Lower lobe of right lung (tissue), 2 donors: ENCODE measurements around the gene MASP1. TPM values are rescaled to one million over a fixed set of nuclear protein-coding genes. Genes with fewer than 3 reads are reported as not detected.

ENCODE experiments used
- ATAC-seq, 2 donors: fragments of 200-7000 bp; cut with Tn5 transposase; one replicate each; pipeline ENCODE4 v1.9.1; 2020 to 2022; ENCODE audit warnings: mild to moderate bottlenecking in 2 of 2, moderate library complexity in 2 of 2
- DNase-seq: peaks from one replicate; pipeline ENCODE4 v3.0.0-alpha.2; 2020
- H3K27ac ChIP-seq: fragments of 200-600 bp; one replicate; pipeline ENCODE4 v1.8.0; 2022
- H3K27me3 ChIP-seq: fragments of 200-600 bp; one replicate; pipeline ENCODE4 v1.8.0; 2022; ENCODE audit warnings: low read depth
- H3K36me3 ChIP-seq: fragments of 200-600 bp; one replicate; pipeline ENCODE4 v1.8.0; 2022; ENCODE audit warnings: mild to moderate bottlenecking
- H3K4me1 ChIP-seq: fragments of 200-600 bp; one replicate; pipeline ENCODE4 v1.8.0; 2022
- H3K4me3 ChIP-seq: fragments of 200-600 bp; one replicate; pipeline ENCODE4 v1.8.0; 2022; ENCODE audit warnings: mild to moderate bottlenecking
- H3K9me3 ChIP-seq: fragments of 200-600 bp; one replicate; pipeline ENCODE4 v1.8.0; 2022
- intact Hi-C: fragments of 100-400 bp; cut with DNase I; formaldehyde crosslinking; loops from one replicate; pipeline ENCODE4 v1.11.0; 2022
- total RNA-seq: library from RNA; stranded (reverse); fragmentation: NEBNext Ultra II Directional; extraction: Animal tissue kit (Norgen Biotek cat#: 25700); gene quantifications from one replicate; pipeline ENCODE4 v1.2.1, GENCODE V29; 2021
- TF ChIP-seq, protein P1 (sequence below): fragments of 200-600 bp; IDR thresholded peaks from one replicate; pipeline ENCODE4 v1.8.0; 2022; ENCODE audit warnings: antibody characterized with exemption, mild to moderate bottlenecking
- donor health status: DM: no; HTN: yes; CAD: no; lungs with severe emphysema.

The MASP1 gene
- total RNA-seq, 1 donor from 2014 or later, result 4.3 TPM

DNA sequence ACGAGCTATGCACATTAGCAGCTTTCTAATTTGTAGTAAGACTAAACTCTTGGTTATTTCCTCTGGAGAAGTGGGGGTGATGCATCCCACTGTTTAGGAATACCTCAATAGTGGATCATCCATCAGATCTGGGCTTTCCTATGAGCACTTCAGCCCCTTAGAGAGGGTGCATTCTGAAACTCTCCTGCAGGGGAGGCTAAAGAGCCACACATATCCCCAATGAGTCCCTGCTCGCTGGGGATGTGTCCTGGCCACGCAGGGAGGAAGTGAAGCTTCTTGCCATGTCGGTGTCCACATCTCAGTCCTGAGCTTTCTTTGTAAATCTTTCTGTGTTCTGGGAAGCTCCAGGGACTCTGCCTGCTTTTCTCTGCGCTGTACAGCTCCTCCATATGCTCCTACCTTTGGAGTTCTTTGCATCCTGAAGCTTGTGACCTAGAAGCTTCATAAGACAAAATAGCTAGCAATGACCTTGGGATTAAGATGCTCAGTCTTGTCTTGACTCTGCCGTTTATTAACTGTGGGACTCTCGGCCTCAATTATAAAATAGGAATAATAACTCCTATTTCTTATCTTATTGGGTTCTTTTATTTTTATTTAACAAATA, 28.3 kb upstream of the MASP1 start:
- TF ChIP-seq, protein P1, sequence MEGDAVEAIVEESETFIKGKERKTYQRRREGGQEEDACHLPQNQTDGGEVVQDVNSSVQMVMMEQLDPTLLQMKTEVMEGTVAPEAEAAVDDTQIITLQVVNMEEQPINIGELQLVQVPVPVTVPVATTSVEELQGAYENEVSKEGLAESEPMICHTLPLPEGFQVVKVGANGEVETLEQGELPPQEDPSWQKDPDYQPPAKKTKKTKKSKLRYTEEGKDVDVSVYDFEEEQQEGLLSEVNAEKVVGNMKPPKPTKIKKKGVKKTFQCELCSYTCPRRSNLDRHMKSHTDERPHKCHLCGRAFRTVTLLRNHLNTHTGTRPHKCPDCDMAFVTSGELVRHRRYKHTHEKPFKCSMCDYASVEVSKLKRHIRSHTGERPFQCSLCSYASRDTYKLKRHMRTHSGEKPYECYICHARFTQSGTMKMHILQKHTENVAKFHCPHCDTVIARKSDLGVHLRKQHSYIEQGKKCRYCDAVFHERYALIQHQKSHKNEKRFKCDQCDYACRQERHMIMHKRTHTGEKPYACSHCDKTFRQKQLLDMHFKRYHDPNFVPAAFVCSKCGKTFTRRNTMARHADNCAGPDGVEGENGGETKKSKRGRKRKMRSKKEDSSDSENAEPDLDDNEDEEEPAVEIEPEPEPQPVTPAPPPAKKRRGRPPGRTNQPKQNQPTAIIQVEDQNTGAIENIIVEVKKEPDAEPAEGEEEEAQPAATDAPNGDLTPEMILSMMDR, result peak; percentile 87
- Histone ChIP-seq H3K36me3 (no peaks in the 10 kb centered on the region), H3K4me3 (no peak overlapping the region), H3K27ac (no peak overlapping the region), H3K4me1 (peaks cover 8% of the 10 kb centered on the region), H3K27me3 (peaks cover 12% of the 10 kb centered on the region), H3K9me3 (no peaks in the 10 kb centered on the region)
- ATAC-seq (peak; percentile 91 to 94), DNase-seq (peak; percentile 72)
- intact Hi-C loops, result loop anchor here (5.0 kb wide), 1 partner anchor 358 kb away; no protein-coding TSS in a partner anchor

DNA sequence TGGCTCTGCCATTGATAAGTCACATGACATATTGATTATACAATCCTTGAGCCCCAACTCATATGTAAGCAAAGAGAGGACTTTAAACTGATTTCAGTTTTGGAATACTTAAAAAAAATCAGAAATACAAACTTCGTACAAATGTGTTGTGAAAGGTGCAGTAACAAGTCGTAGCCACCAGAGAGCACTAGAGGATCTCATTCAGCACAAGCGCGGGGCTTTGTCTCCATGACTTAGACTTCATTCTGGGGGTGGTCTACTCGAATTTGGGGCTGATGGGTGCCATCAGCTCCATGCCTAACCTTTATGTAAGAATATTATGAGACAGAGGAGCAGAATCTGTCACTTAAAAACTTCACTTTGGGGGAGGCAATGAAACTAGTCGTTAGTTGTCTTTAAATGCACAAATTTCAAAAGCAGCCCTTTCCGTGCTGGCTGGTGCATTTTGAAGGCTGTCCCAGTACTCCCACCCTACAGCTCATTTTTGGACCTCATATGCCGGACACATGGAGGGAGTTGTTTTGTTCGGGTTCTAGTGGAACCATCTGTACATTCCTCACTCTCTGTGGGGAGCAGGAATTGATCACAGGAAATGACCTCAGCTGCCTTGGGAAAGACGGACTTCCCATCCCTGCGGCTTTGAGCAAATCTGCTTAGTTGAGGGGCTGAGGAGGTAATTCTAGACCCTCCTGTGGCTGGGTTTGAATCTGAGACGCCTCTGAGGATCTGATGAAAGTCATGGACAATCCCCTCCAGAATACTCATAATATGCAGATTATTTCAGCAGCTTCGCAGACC, 27.5 kb upstream of the MASP1 start:
- Histone ChIP-seq H3K27me3 (peaks cover 16% of the 10 kb centered on the region), H3K27ac (no peak overlapping the region)
- intact Hi-C loops, result loop anchor here (5.0 kb wide), 1 partner anchor 358 kb away; no protein-coding TSS in a partner anchor

DNA sequence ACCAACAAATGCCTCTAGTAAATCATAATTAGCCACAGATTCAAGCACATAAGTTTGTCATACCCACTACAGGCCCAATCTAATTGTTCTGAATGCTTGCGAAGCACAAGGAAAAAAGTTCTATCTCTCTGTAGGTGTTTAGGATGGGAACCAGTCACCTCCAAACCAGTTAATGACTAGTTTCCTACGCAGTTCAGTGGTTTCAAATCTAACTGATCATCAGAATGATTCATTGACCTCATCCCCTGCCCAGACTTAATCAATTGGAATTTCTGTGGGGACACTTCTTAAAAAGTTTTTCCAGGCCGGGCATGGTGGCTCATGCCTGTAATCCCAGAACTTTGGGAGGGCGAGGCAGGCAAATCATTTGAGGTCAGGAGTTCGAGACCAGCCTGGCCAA, 24.3 kb upstream of the MASP1 start:
- Histone ChIP-seq H3K27ac (no peak overlapping the region), H3K4me1 (peaks cover 8% of the 10 kb centered on the region), H3K27me3 (peaks cover 20% of the 10 kb centered on the region), H3K9me3 (no peaks in the 10 kb centered on the region), H3K36me3 (no peaks in the 10 kb centered on the region), H3K4me3 (no peak overlapping the region)
- intact Hi-C loops, result loop anchor here (5.0 kb wide), 1 partner anchor 361 kb away; no protein-coding TSS in a partner anchor
- TF ChIP-seq, protein P1, result no peak
- ATAC-seq (no peak), DNase-seq (no peak)

More for the DNA sequence above, 27.5 kb upstream of the MASP1 start:
- Histone ChIP-seq H3K36me3 (no peaks in the 10 kb centered on the region), H3K9me3 (no peaks in the 10 kb centered on the region), H3K4me3 (peak overlapping the region; percentile 42), H3K4me1 (peaks cover 8% of the 10 kb centered on the region)
- DNase-seq (no peak), ATAC-seq (peak; percentile 65 to 76)
- TF ChIP-seq, protein P1, result peak; percentile 85

DNA sequence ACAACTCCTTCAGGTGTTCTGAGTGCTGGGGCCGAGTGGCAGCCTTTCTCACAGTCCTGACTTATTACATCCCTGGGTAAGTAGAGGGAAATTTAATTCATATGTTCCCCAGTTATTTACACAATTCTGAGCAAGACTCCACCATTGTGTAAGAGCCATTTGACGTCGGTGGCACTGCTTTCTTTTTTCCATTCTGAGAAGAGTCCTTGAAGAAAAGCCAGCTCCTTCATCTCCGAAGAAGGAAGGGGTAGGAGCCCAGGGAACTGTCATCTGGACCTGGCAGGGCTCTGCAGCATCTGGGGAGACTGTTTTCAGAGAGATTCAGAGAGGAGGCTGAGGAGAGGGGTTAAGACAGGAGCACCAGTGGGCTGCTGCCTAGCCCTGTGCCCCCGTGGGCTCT, 22.6 kb upstream of the MASP1 start:
- Histone ChIP-seq H3K4me3 (no peak overlapping the region), H3K27ac (no peak overlapping the region), H3K36me3 (no peaks in the 10 kb centered on the region), H3K9me3 (no peaks in the 10 kb centered on the region), H3K27me3 (peaks cover 20% of the 10 kb centered on the region), H3K4me1 (peaks cover 3% of the 10 kb centered on the region)
- intact Hi-C loops, result no loop called here
- DNase-seq, result no peak
- ATAC-seq, result no peak
- TF ChIP-seq, protein P1, result no peak

DNA sequence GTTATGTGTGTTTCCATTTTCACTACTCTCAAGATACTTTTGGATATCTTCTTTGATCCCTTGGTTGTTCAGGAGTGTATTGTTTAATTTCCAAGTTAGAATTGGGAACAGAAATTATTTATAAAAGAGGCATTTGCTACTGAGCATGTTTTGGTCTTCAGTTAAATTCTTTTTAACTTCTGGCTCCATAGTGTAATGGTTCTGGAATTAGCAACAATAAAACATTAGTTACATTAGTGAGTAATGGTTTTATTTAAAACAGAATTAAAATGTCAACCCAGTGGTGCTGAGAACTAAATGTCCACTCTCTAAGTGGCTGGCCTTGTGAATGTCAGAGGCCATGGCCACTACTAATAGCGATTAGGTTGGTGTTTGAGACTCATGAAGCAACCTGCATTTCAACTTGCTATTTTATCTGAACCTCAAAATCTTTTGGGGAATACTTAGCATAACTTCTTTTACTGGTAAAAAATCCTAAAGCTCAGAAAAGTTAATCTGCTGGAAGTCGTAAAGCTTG, 19.5 kb upstream of the MASP1 start:
- intact Hi-C loops, result no loop called here
- Histone ChIP-seq H3K9me3 (no peaks in the 10 kb centered on the region), H3K27me3 (peaks cover 11% of the 10 kb centered on the region), H3K36me3 (no peaks in the 10 kb centered on the region), H3K27ac (no peak overlapping the region), H3K4me1 (no peaks in the 10 kb centered on the region), H3K4me3 (no peak overlapping the region)
- TF ChIP-seq, protein P1, result no peak
- DNase-seq, result no peak
- no peak for ATAC-seq
